GM12878 (cell line): Measurements from ENCODE around the gene SETD7. TPM values are rescaled to one million over a fixed set of nuclear protein-coding genes. Genes with fewer than 3 reads are reported as not detected.

Experiments
- BHLHE40 ChIP-seq, 2 experiments: fragments of 450-650 bp in 1 of 2; IDR thresholded peaks; 2 replicates each; pipeline ENCODE4 v1.6.1; 2011 to 2017; ENCODE audit warnings: low read depth in 2 of 2, borderline replicate concordance in 1 of 2, improper control_type of control experiment in 1 of 2, low read length in 1 of 2, mild to moderate bottlenecking in 1 of 2
- CREB1 ChIP-seq: IDR thresholded peaks from 2 replicates; pipeline ENCODE4 v1.6.1; 2012; ENCODE audit warnings: low read depth, mild to moderate bottlenecking, inconsistent platforms
- GABPA ChIP-seq: IDR thresholded peaks from 2 replicates; pipeline ENCODE4 v1.6.1; 2014; ENCODE audit warnings: antibody characterized with exemption, low read depth, mild to moderate bottlenecking, inconsistent platforms
- IRF4 ChIP-seq: IDR thresholded peaks from 2 replicates; pipeline ENCODE4 v1.6.1; 2011; ENCODE audit warnings: low read depth, low read length
- KLF5 ChIP-seq: fragments of 450-650 bp; IDR thresholded peaks from 2 replicates; pipeline ENCODE4 v1.6.1; 2014; ENCODE audit warnings: mild to moderate bottlenecking; ENCODE audit not compliant: partially characterized antibody
- MEF2B ChIP-seq: fragments of 450-650 bp; IDR thresholded peaks from 2 replicates; pipeline ENCODE4 v1.6.1; 2018; ENCODE audit warnings: mild to moderate bottlenecking, moderate library complexity; ENCODE audit not compliant: partially characterized antibody, poor library complexity, severe bottlenecking
- POLR2A ChIP-seq: IDR thresholded peaks from 2 replicates; pipeline ENCODE4 v1.6.1; 2011; ENCODE audit warnings: low read depth, mild to moderate bottlenecking, low read length
- POLR2AphosphoS2 ChIP-seq: IDR thresholded peaks from 2 replicates; pipeline ENCODE4 v1.6.1; 2011; ENCODE audit warnings: low read depth, mild to moderate bottlenecking, low read length, improper control_type of control experiment, moderate library complexity
- SMARCA5 ChIP-seq: fragments of 450-650 bp; IDR thresholded peaks from 2 replicates; pipeline ENCODE4 v1.6.1; 2017; ENCODE audit warnings: mild to moderate bottlenecking
- SPI1 ChIP-seq: IDR thresholded peaks from 2 replicates; pipeline ENCODE4 v1.6.1; 2011; ENCODE audit warnings: low read depth, mild to moderate bottlenecking, low read length, moderate library complexity, borderline replicate concordance; ENCODE audit not compliant: insufficient read depth
- ZNF217 ChIP-seq: fragments of 450-650 bp; IDR thresholded peaks from 2 replicates; pipeline ENCODE4 v1.6.1; 2017; ENCODE audit warnings: antibody characterized with exemption, mild to moderate bottlenecking
- ZNF622 ChIP-seq: fragments of 450-650 bp; IDR thresholded peaks from 2 replicates; pipeline ENCODE4 v1.6.1; 2017; ENCODE audit warnings: mild to moderate bottlenecking, inconsistent platforms
- polyA plus RNA-seq, 11 experiments: library from polyadenylated mRNA; depleted of rRNA in 4 of 11; unstranded in 6 of 11; stranded (reverse) in 5 of 11; fragments of >200 nt; fragmentation: Nextera tagmentation in 4 of 11; fragmentation: Illumina TruSeq in 1 of 11; extraction: Ambion mirVana in 4 of 11; extraction: Trizol in 1 of 11; gene quantifications; 1 replicate in 1 of 11; 2 replicates in 10 of 11; pipeline versions ENCODE4 v1.2.1 to v1.2.3, GENCODE V29; 2011 to 2016; ENCODE audit warnings: inconsistent platforms in 2 of 11, missing spikeins in 2 of 11, low read depth in 1 of 11
- total RNA-seq, 4 experiments: library from RNA; depleted of rRNA in 3 of 4; stranded (reverse); fragments of >200 nt in 3 of 4; fragmentation: Illumina TruSeq in 1 of 4; extraction: Trizol in 1 of 4; gene quantifications; 2 replicates each; pipeline versions ENCODE4 v1.2.1 to v1.2.3, GENCODE V29; 2013 to 2021
- TF ChIP-seq, protein P1 (sequence below): fragments of 450-650 bp; IDR thresholded peaks from 2 replicates; pipeline ENCODE4 v1.6.1; 2014; ENCODE audit warnings: mild to moderate bottlenecking

SETD7 gene
- total and polyA plus RNA-seq, 10 of the 15 experiments (the other 5 are each of a cell fraction or from before 2014, with no cell fraction given) = 0.03 to 0.82 (median 0.44) TPM

DNA sequence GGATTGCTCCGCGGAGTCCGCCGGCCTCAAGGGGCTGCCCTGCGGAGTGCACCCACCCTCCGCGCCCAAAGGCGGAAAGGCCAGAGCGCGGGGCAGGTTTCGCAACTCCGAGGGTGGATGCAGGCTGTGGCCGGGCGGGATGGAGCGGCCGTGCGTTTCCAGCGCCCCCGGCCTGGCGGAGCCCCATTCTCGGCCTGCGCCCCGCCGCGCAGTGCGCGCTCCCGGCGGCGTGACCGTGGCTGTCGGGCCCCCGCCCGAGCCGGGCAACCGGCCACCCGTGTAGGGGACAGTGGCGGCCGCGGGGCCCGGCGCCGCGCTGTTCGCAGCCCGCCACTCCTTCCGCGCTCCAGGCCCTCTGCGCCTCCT lies 331 bp downstream of the SETD7 start (continued):
- TF ChIP-seq, protein P1, sequence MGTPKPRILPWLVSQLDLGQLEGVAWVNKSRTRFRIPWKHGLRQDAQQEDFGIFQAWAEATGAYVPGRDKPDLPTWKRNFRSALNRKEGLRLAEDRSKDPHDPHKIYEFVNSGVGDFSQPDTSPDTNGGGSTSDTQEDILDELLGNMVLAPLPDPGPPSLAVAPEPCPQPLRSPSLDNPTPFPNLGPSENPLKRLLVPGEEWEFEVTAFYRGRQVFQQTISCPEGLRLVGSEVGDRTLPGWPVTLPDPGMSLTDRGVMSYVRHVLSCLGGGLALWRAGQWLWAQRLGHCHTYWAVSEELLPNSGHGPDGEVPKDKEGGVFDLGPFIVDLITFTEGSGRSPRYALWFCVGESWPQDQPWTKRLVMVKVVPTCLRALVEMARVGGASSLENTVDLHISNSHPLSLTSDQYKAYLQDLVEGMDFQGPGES = no peak
- no peak for TF ChIP-seq KLF5
- no peak for TF ChIP-seq POLR2A
- no peak for TF ChIP-seq CREB1
- TF ChIP-seq SMARCA5 = no peak
- no peak for TF ChIP-seq SPI1
- TF ChIP-seq ZNF217 = no peak
- no peak for TF ChIP-seq BHLHE40 (IDR thresholded peaks at IDR 0.05; ENCODE audit: borderline replicate concordance in 1 of 2, low read depth in 2 of 2, low read length in 1 of 2)
- TF ChIP-seq IRF4 = no peak
- TF ChIP-seq ZNF622 = no peak
- TF ChIP-seq MEF2B = no peak
- TF ChIP-seq GABPA = no peak
- TF ChIP-seq POLR2AphosphoS2 = no peak
- TF ChIP-seq, all 136 proteins: peak for 0
